Measurements from ENCODE around the gene MAP2. TPM values are rescaled to one million over a fixed set of nuclear protein-coding genes. Genes with fewer than 3 reads are reported as not detected.

The MAP2 gene
- total RNA-seq, 1 experiment from 2014 or later: 7.4 TPM

DNA sequence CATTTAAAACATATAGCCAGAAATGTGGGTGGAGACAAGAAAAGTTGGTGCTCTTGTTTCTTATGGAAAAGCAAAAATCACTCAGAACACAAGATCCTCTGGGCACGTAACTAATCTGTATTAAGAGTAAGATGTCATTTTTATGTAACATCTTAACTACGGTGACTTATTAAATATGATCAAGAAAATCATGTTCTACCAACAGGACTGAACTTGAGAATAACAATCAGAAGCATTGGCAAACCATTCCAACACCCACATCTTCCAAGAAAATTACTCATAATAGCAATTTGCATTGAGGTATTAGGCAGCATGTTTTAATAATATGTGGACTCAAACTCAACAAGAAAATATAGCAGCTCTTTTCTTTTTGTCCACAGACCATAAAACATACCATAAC, 21.6 kb downstream of the MAP2 start:
- H3K4me2 ChIP-seq (ENCODE audit: low read length): no peak overlapping the region

DNA sequence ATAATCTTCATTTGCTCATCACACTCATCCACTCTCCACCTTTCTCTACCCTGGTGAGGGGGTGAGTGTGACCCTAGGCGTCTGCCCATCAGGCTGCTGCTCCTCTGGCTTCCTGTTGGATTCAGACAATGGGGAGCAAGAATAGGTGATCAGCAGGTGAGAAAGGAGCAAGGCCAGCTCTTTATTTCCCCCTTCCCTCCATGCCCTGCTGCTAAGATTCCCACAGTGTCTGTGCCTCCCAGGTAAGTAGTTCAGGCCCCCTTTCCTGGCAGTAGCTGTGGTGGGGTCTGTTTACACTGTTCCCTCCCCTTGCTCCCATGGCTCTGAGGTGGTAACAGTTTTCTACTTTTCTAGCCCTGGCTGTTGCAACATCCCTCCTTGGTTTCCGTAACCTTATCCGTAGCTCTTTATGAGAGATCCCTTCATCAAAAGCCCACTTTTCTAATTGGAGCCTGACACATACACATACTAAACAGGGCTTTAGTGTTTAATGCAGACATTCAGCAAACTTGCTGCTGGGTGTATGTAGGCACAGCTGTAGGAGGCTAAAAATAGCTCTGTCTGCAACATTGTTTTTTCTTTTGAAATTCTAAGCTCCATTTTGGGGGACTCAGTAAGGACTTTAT, 27.5 kb downstream of the MAP2 start:
- no peaks in the 10 kb centered on the region for H3K9me2 ChIP-seq (ENCODE audit: insufficient read depth)
- no peaks in the 10 kb centered on the region for H3K79me2 ChIP-seq (ENCODE audit: insufficient read depth, low read length)
- H4K20me1 ChIP-seq (ENCODE audit: insufficient read depth): no peaks in the 10 kb centered on the region
- H3K36me3 ChIP-seq (ENCODE audit: control insufficient read depth in 1 of 2, insufficient read depth in 2 of 2, low read length in 2 of 2): no peaks in the 10 kb centered on the region
- DNase-seq (ENCODE audit: low read depth, low spot score) (no peak), ATAC-seq (no peak)
- no peaks in the 10 kb centered on the region for H3K4me1 ChIP-seq (ENCODE audit: control insufficient read depth in 1 of 2, insufficient read depth in 2 of 2, low read length in 2 of 2)
- H3K9me3 ChIP-seq (ENCODE audit: control insufficient read depth in 1 of 2, insufficient read depth in 1 of 2, low read depth in 1 of 2, low read length in 2 of 2): no peaks in the 10 kb centered on the region
- ChIA-PET RAD21 (ENCODE audit: low non-redundant PET in 1 of 2, low total read pairs in 2 of 2, uncharacterized antibody in 2 of 2, unreplicated experiment in 2 of 2) (no interaction called here), POLR2A (no interaction called here), CTCF (no interaction called here)
- no TSS peak for BruUV-seq (replicated peaks)
- intact Hi-C loops (cut with micrococcal nuclease): no loop called here
- H3K4me2 ChIP-seq (ENCODE audit: low read length): no peak overlapping the region
- H3K4me3 ChIP-seq (replicated peaks in 1 of 2; ENCODE audit: low read depth in 1 of 2, low read length in 2 of 2): no peak overlapping the region
- H2AFZ ChIP-seq (ENCODE audit: low read depth, low read length, poor library complexity, severe bottlenecking): no peak overlapping the region
- H3K9ac ChIP-seq (ENCODE audit: low read length): no peak overlapping the region
- H3K27me3 ChIP-seq (ENCODE audit: insufficient read depth, low read length): no peaks in the 10 kb centered on the region
- no peak overlapping the region for H3K27ac ChIP-seq (ENCODE audit: low read depth, low read length)
- no peak for TF ChIP-seq FOSL1 (IDR thresholded peaks at IDR 0.05; ENCODE audit: low read depth)
- TF ChIP-seq, protein P1, sequence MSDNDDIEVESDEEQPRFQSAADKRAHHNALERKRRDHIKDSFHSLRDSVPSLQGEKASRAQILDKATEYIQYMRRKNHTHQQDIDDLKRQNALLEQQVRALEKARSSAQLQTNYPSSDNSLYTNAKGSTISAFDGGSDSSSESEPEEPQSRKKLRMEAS (IDR thresholded peaks at IDR 0.05): no peak
- no peak for TF ChIP-seq SIN3A (IDR thresholded peaks at IDR 0.05; ENCODE audit: low read depth)
- no peak for TF ChIP-seq ATF3 (IDR thresholded peaks at IDR 0.05)
- TF ChIP-seq POLR2AphosphoS5 (IDR thresholded peaks at IDR 0.05; ENCODE audit: low read depth, low read length): no peak
- no peak for TF ChIP-seq TCF7L2 (IDR thresholded peaks at IDR 0.05; ENCODE audit: borderline replicate concordance, extremely low read depth, insufficient read depth, insufficient read length)
- TF ChIP-seq RAD21 (IDR thresholded peaks at IDR 0.05; ENCODE audit: low read depth): no peak
- TF ChIP-seq YY1 (IDR thresholded peaks at IDR 0.05; ENCODE audit: extremely low read depth, insufficient replicate concordance, low read depth, low read length): no peak
- no peak for TF ChIP-seq CEBPB (IDR thresholded peaks at IDR 0.05; ENCODE audit: low read depth)
- TF ChIP-seq ZBTB33 (IDR thresholded peaks at IDR 0.05; ENCODE audit: extremely low read depth, insufficient replicate concordance, low read length): no peak
- no peak for TF ChIP-seq ZNF274 (IDR thresholded peaks at IDR 0.05; ENCODE audit: low read depth, low read length)
- TF ChIP-seq EGR1 (IDR thresholded peaks at IDR 0.05; ENCODE audit: low read depth): no peak
- TF ChIP-seq POLR2A (IDR thresholded peaks at IDR 0.05; ENCODE audit: borderline replicate concordance, extremely low read depth, insufficient read depth, insufficient read length): no peak
- no peak for TF ChIP-seq SP1 (IDR thresholded peaks at IDR 0.05; ENCODE audit: low read depth)
- TF ChIP-seq, protein P2, sequence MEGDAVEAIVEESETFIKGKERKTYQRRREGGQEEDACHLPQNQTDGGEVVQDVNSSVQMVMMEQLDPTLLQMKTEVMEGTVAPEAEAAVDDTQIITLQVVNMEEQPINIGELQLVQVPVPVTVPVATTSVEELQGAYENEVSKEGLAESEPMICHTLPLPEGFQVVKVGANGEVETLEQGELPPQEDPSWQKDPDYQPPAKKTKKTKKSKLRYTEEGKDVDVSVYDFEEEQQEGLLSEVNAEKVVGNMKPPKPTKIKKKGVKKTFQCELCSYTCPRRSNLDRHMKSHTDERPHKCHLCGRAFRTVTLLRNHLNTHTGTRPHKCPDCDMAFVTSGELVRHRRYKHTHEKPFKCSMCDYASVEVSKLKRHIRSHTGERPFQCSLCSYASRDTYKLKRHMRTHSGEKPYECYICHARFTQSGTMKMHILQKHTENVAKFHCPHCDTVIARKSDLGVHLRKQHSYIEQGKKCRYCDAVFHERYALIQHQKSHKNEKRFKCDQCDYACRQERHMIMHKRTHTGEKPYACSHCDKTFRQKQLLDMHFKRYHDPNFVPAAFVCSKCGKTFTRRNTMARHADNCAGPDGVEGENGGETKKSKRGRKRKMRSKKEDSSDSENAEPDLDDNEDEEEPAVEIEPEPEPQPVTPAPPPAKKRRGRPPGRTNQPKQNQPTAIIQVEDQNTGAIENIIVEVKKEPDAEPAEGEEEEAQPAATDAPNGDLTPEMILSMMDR (IDR thresholded peaks at IDR 0.05 in 2 of 3, conservative IDR thresholded peaks at IDR 0.05 in 1 of 3; ENCODE audit: borderline replicate concordance in 1 of 3, insufficient read depth in 1 of 3, low read depth in 2 of 3, low read length in 2 of 3): no peak
- TF ChIP-seq ZFX (IDR thresholded peaks at IDR 0.05): no peak

More for the DNA sequence above, 21.6 kb downstream of the MAP2 start:
- DNase-seq (ENCODE audit: low read depth, low spot score) (no peak), ATAC-seq (no peak)
- RAD21 ChIA-PET (ENCODE audit: low non-redundant PET in 1 of 2, low total read pairs in 2 of 2, uncharacterized antibody in 2 of 2, unreplicated experiment in 2 of 2): no interaction called here
- Histone ChIP-seq H3K27me3 (ENCODE audit: insufficient read depth, low read length) (no peaks in the 10 kb centered on the region), H3K9me2 (ENCODE audit: insufficient read depth) (no peaks in the 10 kb centered on the region), H2AFZ (ENCODE audit: low read depth, low read length, poor library complexity, severe bottlenecking) (no peak overlapping the region), H4K20me1 (ENCODE audit: insufficient read depth) (no peaks in the 10 kb centered on the region), H3K9ac (ENCODE audit: low read length) (no peak overlapping the region), H3K27ac (ENCODE audit: low read depth, low read length) (no peak overlapping the region), H3K36me3 (ENCODE audit: control insufficient read depth in 1 of 2, insufficient read depth in 2 of 2, low read length in 2 of 2) (no peaks in the 10 kb centered on the region), H3K4me1 (ENCODE audit: control insufficient read depth in 1 of 2, insufficient read depth in 2 of 2, low read length in 2 of 2) (no peaks in the 10 kb centered on the region), H3K9me3 (ENCODE audit: control insufficient read depth in 1 of 2, insufficient read depth in 1 of 2, low read depth in 1 of 2, low read length in 2 of 2) (no peaks in the 10 kb centered on the region), H3K4me3 (replicated peaks in 1 of 2; ENCODE audit: low read depth in 1 of 2, low read length in 2 of 2) (no peak overlapping the region), H3K79me2 (ENCODE audit: insufficient read depth, low read length) (no peaks in the 10 kb centered on the region)
- no peak for TF ChIP-seq POLR2A (IDR thresholded peaks at IDR 0.05; ENCODE audit: borderline replicate concordance, extremely low read depth, insufficient read depth, insufficient read length)
- no peak for TF ChIP-seq RAD21 (IDR thresholded peaks at IDR 0.05; ENCODE audit: low read depth)
- no TSS peak for BruUV-seq (replicated peaks)
- POLR2A ChIA-PET: no interaction called here
- intact Hi-C loops (cut with micrococcal nuclease): no loop called here
- CTCF ChIA-PET: interaction anchor here (1.2 kb wide), 1 partner anchor 22 kb away, joined by 3 read pairs; the partner anchor contains the start of gene MAP2
